CD14-positive monocyte (primary cell): ENCODE data around the gene MTUS2. TPM values are rescaled to one million over a fixed set of nuclear protein-coding genes. Genes with fewer than 3 reads are reported as not detected.

ENCODE experiments used
- DNase-seq, 3 donors: peaks; one replicate each; pipeline ENCODE4 v3.0.0-alpha.2; 2011 to 2022
- H2AFZ ChIP-seq: 2 replicates; pipeline ENCODE4 v1.6.0; 2012; ENCODE audit warnings: mild to moderate bottlenecking, low read depth, low read length, inconsistent platforms; ENCODE audit not compliant: insufficient read depth, poor library complexity, severe bottlenecking
- H3K27ac ChIP-seq, 2 donors: 1 replicate in 1 of 2; 2 replicates in 1 of 2; pipeline ENCODE4 v1.5.1; 2012 to 2013; ENCODE audit warnings: low read length in 2 of 2, control low read depth in 1 of 2, inconsistent platforms in 1 of 2, low read depth in 1 of 2, mild to moderate bottlenecking in 1 of 2
- H3K27me3 ChIP-seq, 2 donors: one replicate each; pipeline versions ENCODE4 v1.6.0 to v1.6.1; 2011 to 2013; ENCODE audit warnings: low read length in 2 of 2; ENCODE audit not compliant: control insufficient read depth in 2 of 2, insufficient read depth in 2 of 2
- H3K36me3 ChIP-seq, 2 donors: replicated peaks in 1 of 2; 1 replicate in 1 of 2; 2 replicates in 1 of 2; pipeline versions ENCODE4 v1.5.1 to v1.6.1; 2012 to 2013; ENCODE audit warnings: low read length in 2 of 2, control low read depth in 1 of 2, inconsistent platforms in 1 of 2, mild to moderate bottlenecking in 1 of 2; ENCODE audit not compliant: insufficient read depth in 2 of 2, control insufficient read depth in 1 of 2
- H3K4me1 ChIP-seq, 2 donors: 1 replicate in 1 of 2; 2 replicates in 1 of 2; pipeline versions ENCODE4 v1.5.1 to v1.6.1; 2012 to 2013; ENCODE audit warnings: low read length in 2 of 2, control low read depth in 1 of 2, inconsistent platforms in 1 of 2, mild to moderate bottlenecking in 1 of 2, moderate library complexity in 1 of 2; ENCODE audit not compliant: insufficient read depth in 2 of 2, control insufficient read depth in 1 of 2
- H3K4me2 ChIP-seq: replicated peaks from 2 replicates; pipeline ENCODE3; 2012; ENCODE audit warnings: low read length, moderate library complexity, mild to moderate bottlenecking; ENCODE audit not compliant: poor library complexity, severe bottlenecking; ENCODE audit errors: extremely low read depth
- H3K4me3 ChIP-seq, 3 experiments: fragments of 200-600 bp in 1 of 3; sonication (generic) in 1 of 3; replicated peaks in 1 of 3; 1 replicate in 2 of 3; 2 replicates in 1 of 3; pipeline ENCODE4 v1.5.1; 2011 to 2013; ENCODE audit warnings: low read length in 3 of 3, mild to moderate bottlenecking in 3 of 3, control low read depth in 2 of 3, low read depth in 2 of 3, inconsistent platforms in 1 of 3, moderate library complexity in 1 of 3
- H3K79me2 ChIP-seq: 2 replicates; pipeline ENCODE4 v1.6.0; 2012; ENCODE audit warnings: mild to moderate bottlenecking, control low read depth, inconsistent platforms, low read length, moderate library complexity; ENCODE audit not compliant: insufficient read depth
- H3K9ac ChIP-seq: 2 replicates; pipeline ENCODE4 v1.6.0; 2017; ENCODE audit warnings: low read length, mild to moderate bottlenecking; ENCODE audit not compliant: insufficient read depth, poor library complexity, severe bottlenecking
- H3K9me3 ChIP-seq, 2 donors: replicated peaks in 1 of 2; 1 replicate in 1 of 2; 2 replicates in 1 of 2; pipeline versions ENCODE4 v1.5.1 to v1.6.1; 2012 to 2013; ENCODE audit warnings: low read length in 2 of 2, control low read depth in 1 of 2; ENCODE audit not compliant: control insufficient read depth in 1 of 2, insufficient read depth in 1 of 2
- H4K20me1 ChIP-seq: 2 replicates; pipeline ENCODE4 v1.6.0; 2012; ENCODE audit warnings: mild to moderate bottlenecking, low read length, control low read depth, moderate library complexity; ENCODE audit not compliant: insufficient read depth
- H3K27ac Mint-ChIP-seq, 7 donors: one replicate each; pipeline ENCODE4 v1.8.0; 2020; ENCODE audit warnings: mild to moderate bottlenecking in 7 of 7, mixed read lengths in 7 of 7, moderate library complexity in 6 of 7, inconsistent platforms in 2 of 7
- H3K27me3 Mint-ChIP-seq, 3 donors: one replicate each; pipeline ENCODE4 v1.8.0; 2021 to 2022; ENCODE audit warnings: low read depth in 3 of 3, mild to moderate bottlenecking in 3 of 3, mixed read lengths in 3 of 3, moderate library complexity in 3 of 3, inconsistent platforms in 1 of 3
- H3K36me3 Mint-ChIP-seq, 2 donors: one replicate each; pipeline ENCODE4 v1.8.0; 2020; ENCODE audit warnings: mixed read lengths in 2 of 2, inconsistent platforms in 1 of 2, mild to moderate bottlenecking in 1 of 2
- H3K4me1 Mint-ChIP-seq: one replicate; pipeline ENCODE4 v1.8.0; 2020; ENCODE audit warnings: mild to moderate bottlenecking, mixed read lengths
- H3K4me3 Mint-ChIP-seq, 2 donors: one replicate each; pipeline ENCODE4 v1.8.0; 2020; ENCODE audit warnings: mild to moderate bottlenecking in 2 of 2, mixed read lengths in 2 of 2, moderate library complexity in 1 of 2
- H3K9me3 Mint-ChIP-seq, 7 donors: one replicate each; pipeline ENCODE4 v1.8.0; 2020 to 2022; ENCODE audit warnings: mixed read lengths in 7 of 7, mild to moderate bottlenecking in 6 of 7, moderate library complexity in 6 of 7, inconsistent platforms in 2 of 7
- WGBS: methylation state at CpG from one replicate; pipeline ENCODE4 v1.1.5; 2013; ENCODE audit warnings: missing lambda C conversion rate; ENCODE audit not compliant: insufficient coverage; 5-methylcytosine and 5-hydroxymethylcytosine counted together
- intact Hi-C, 2 donors: fragments of 100-400 bp; cut with micrococcal nuclease; formaldehyde crosslinking; loops; one replicate each; pipeline versions ENCODE4 v1.15.0 to v1.15.1; 2023
- polyA plus RNA-seq, 3 donors: library from polyadenylated mRNA; depleted of rRNA in 1 of 3; unstranded in 2 of 3; stranded (reverse) in 1 of 3; fragments of 300-500 nt in 2 of 3; fragments of >200 nt in 1 of 3; fragmentation: Illumina TruSeq in 2 of 3; gene quantifications; 1 replicate in 2 of 3; 2 replicates in 1 of 3; pipeline ENCODE4 v1.2.3, GENCODE V29; 2012 to 2021
- TF ChIP-seq, protein P1 (sequence below): fragments of 200-600 bp; IDR thresholded peaks from one replicate; pipeline ENCODE4 v1.8.0; 2022; ENCODE audit warnings: antibody characterized with exemption, mild to moderate bottlenecking

The MTUS2 gene
- polyA plus RNA-seq, 3 donors: 0.04 TPM; not detected in 2

DNA sequence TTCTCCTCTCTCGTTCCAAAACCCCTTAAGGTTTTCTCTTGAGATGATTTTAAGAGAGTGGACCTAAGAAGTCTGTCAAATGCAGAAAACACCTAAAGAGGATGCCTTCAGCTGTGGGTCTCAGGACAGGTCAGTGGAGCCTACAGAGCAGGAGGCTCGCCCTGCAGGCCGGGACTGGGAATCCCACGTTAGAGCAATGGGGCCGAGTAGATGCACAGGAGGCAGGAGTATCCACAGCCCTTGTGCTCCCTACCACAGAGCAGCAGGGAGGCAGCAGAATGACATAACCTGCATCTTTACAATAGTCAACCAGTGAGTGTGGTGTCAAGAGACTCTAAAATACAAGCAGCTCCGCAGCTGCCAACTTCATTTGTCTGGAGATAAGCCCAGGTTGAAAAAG is 229.4 kb downstream of the MTUS2 start:
- H3K4me3 ChIP-seq: no peak overlapping the region
- H3K27me3 Mint-ChIP-seq: peaks cover 0 to 6% (median 1%) of the 10 kb centered on the region in 3 donors
- H2AFZ ChIP-seq: no peak overlapping the region
- intact Hi-C loops: no loop called here
- WGBS: 95% methylated on average over 5 of the region's 6 CpGs
- no peak overlapping the region for H3K9ac ChIP-seq
- H3K4me2 ChIP-seq: no peak overlapping the region
- H3K27me3 ChIP-seq: no peaks in the 10 kb centered on the region
- TF ChIP-seq, protein P1, sequence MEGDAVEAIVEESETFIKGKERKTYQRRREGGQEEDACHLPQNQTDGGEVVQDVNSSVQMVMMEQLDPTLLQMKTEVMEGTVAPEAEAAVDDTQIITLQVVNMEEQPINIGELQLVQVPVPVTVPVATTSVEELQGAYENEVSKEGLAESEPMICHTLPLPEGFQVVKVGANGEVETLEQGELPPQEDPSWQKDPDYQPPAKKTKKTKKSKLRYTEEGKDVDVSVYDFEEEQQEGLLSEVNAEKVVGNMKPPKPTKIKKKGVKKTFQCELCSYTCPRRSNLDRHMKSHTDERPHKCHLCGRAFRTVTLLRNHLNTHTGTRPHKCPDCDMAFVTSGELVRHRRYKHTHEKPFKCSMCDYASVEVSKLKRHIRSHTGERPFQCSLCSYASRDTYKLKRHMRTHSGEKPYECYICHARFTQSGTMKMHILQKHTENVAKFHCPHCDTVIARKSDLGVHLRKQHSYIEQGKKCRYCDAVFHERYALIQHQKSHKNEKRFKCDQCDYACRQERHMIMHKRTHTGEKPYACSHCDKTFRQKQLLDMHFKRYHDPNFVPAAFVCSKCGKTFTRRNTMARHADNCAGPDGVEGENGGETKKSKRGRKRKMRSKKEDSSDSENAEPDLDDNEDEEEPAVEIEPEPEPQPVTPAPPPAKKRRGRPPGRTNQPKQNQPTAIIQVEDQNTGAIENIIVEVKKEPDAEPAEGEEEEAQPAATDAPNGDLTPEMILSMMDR: no peak
- peaks cover 17 to 21% of the 10 kb centered on the region in 2 donors for H3K9me3 ChIP-seq
- peaks cover 11 to 34% (median 23%) of the 10 kb centered on the region in 7 donors for H3K9me3 Mint-ChIP-seq
- DNase-seq: no peak
- H3K36me3 Mint-ChIP-seq: no peaks in the 10 kb centered on the region
- no peaks in the 10 kb centered on the region for H4K20me1 ChIP-seq
- no peaks in the 10 kb centered on the region for H3K4me1 ChIP-seq
- no peak overlapping the region for H3K27ac ChIP-seq
- H3K36me3 ChIP-seq: no peaks in the 10 kb centered on the region
- no peak overlapping the region for H3K27ac Mint-ChIP-seq
- no peak overlapping the region for H3K4me3 Mint-ChIP-seq
- no peaks in the 10 kb centered on the region for H3K79me2 ChIP-seq
- H3K4me1 Mint-ChIP-seq: no peaks in the 10 kb centered on the region

DNA sequence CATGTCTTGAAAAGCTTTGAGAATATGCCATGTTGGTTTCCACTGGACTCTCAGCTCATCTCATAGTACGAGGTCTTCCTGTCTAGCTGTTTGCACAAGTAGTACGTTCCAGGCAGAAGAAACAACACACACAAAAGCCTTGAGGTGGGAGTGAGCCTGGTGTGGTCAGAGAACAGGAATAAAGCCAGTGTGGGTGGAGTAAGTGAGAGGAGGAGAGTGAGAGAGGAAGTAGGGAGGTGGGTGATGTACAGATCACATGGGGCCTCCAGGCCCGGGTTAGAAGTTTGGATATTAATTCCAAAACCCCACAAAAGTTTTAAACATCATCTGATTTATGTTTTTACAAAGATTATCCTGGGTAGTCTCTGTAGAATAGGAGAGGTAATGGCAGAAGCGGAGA is 230.6 kb downstream of the MTUS2 start:
- H3K4me3 Mint-ChIP-seq: no peak overlapping the region
- Histone ChIP-seq H4K20me1 (no peaks in the 10 kb centered on the region), H3K4me1 (no peaks in the 10 kb centered on the region), H3K4me3 (no peak overlapping the region), H3K4me2 (no peak overlapping the region), H3K9ac (no peak overlapping the region), H3K9me3 (peaks cover 17 to 18% of the 10 kb centered on the region in 2 donors), H3K27ac (no peak overlapping the region), H3K27me3 (no peaks in the 10 kb centered on the region), H3K36me3 (no peaks in the 10 kb centered on the region), H2AFZ (no peak overlapping the region), H3K79me2 (no peaks in the 10 kb centered on the region)
- WGBS: 62% methylated on average over 2 of the region's 4 CpGs
- H3K36me3 Mint-ChIP-seq: no peaks in the 10 kb centered on the region
- TF ChIP-seq, protein P1: no peak
- DNase-seq: no peak
- peaks cover 0 to 6% (median 1%) of the 10 kb centered on the region in 3 donors for H3K27me3 Mint-ChIP-seq
- intact Hi-C loops: no loop called here
- H3K9me3 Mint-ChIP-seq: peaks cover 11 to 29% (median 23%) of the 10 kb centered on the region in 7 donors
- H3K4me1 Mint-ChIP-seq: no peaks in the 10 kb centered on the region
- H3K27ac Mint-ChIP-seq: no peak overlapping the region
